Measurements from ENCODE around the gene EID1. TPM values are rescaled to one million over a fixed set of nuclear protein-coding genes. Genes with fewer than 3 reads are reported as not detected.
"Not testable (repeated sequence)": the region's sequence is repeated elsewhere in the genome, so short reads cannot be mapped to it uniquely, and the experiment has no call there.

EID1 gene
- total RNA-seq, 3 donors from 2014 or later, result 204 to 266 (median 227) TPM

DNA sequence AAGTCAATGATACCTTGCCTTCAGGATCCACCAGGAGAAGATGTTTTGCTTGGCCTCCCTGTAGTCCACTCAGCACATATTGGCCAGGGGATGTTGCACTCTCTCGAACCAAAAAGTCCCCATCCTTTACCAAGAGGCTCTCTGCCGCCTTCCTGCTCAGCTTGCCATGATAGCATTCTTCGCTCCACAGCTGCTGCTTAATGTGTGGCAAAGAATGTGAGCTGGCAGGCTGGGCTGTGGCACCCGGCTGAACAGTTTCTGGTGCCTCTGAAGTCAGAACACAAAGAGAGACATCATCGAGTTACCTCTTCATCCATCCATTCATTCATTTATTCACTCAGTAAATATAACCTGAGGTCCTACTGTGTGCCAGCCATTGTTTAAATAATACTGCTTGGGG lies 43.2 kb upstream of the EID1 start:
- Histone ChIP-seq H3K4me1 (no peaks in the 10 kb centered on the region), H3K27ac (no peak overlapping the region), H3K4me3 (no peak overlapping the region), H3K9me3 (peaks cover 12 to 19% of the 10 kb centered on the region in 2 donors), H3K36me3 (no peaks in the 10 kb centered on the region), H3K27me3 (no peaks in the 10 kb centered on the region)
- TF ChIP-seq, protein P1, sequence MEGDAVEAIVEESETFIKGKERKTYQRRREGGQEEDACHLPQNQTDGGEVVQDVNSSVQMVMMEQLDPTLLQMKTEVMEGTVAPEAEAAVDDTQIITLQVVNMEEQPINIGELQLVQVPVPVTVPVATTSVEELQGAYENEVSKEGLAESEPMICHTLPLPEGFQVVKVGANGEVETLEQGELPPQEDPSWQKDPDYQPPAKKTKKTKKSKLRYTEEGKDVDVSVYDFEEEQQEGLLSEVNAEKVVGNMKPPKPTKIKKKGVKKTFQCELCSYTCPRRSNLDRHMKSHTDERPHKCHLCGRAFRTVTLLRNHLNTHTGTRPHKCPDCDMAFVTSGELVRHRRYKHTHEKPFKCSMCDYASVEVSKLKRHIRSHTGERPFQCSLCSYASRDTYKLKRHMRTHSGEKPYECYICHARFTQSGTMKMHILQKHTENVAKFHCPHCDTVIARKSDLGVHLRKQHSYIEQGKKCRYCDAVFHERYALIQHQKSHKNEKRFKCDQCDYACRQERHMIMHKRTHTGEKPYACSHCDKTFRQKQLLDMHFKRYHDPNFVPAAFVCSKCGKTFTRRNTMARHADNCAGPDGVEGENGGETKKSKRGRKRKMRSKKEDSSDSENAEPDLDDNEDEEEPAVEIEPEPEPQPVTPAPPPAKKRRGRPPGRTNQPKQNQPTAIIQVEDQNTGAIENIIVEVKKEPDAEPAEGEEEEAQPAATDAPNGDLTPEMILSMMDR (IDR thresholded peaks at IDR 0.05), result no peak
- TF ChIP-seq POLR2AphosphoS5 (IDR thresholded peaks at IDR 0.05) (no peak), POLR2A (IDR thresholded peaks at IDR 0.05) (no peak)
- intact Hi-C loops (cut with DNase I; ENCODE audit: low total_unique reads), result no loop called here
- DNase-seq (ENCODE audit: low spot score in 2 of 2), result no peak

DNA sequence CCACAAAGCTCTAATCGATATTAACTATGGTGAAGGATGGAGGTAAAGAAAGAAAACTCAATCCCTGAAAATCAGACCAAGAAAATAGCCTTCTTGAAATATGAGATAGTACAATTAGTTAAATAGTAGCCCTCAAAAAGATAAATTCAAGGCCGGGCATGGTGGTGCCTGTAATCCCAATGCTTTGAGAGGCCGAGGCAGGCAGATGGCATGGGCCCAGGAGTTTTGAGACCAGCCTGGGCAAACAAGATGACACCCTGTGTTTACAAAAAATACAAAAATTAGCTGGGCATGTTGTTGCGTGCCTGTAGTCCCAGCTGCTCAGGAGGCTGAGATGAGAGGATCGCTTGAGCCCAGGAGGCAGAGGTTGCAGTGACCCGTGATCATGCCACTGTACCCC lies 35.4 kb upstream of the EID1 start:
- H3K9me3 ChIP-seq, result no peaks in the 10 kb centered on the region
- no peaks in the 10 kb centered on the region for H3K27me3 ChIP-seq
- no peaks in the 10 kb centered on the region for H3K4me1 ChIP-seq
- TF ChIP-seq POLR2AphosphoS5 (IDR thresholded peaks at IDR 0.05), result no peak
- TF ChIP-seq POLR2A (IDR thresholded peaks at IDR 0.05), result no peak
- TF ChIP-seq, protein P1 (IDR thresholded peaks at IDR 0.05), result no peak
- DNase-seq (ENCODE audit: low spot score in 2 of 2), result no peak
- H3K4me3 ChIP-seq, result no peak overlapping the region
- H3K36me3 ChIP-seq, result no peaks in the 10 kb centered on the region
- no peak overlapping the region for H3K27ac ChIP-seq
- intact Hi-C loops (cut with DNase I; ENCODE audit: low total_unique reads), result no loop called here

DNA sequence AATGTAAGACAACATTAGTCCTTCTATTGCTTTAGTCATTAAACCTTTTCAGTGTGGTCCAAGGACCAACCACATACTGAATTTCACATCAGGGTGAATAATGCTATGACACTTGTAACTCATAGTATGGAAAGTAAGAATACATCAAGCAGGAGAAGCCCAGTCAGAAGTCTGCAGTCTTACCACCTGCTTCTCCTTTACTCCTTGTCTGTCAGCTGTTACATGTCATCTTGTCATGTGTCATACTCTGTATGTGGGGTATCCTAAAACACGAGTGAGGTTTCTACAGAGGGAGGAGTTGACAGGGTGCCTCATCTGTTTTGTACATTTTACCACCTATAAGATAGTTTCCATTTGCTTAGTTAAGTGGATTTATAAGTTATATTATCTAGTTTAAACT lies 32.8 kb upstream of the EID1 start:
- no peaks in the 10 kb centered on the region for H3K27me3 ChIP-seq
- DNase-seq (ENCODE audit: low spot score in 2 of 2), result no peak
- H3K36me3 ChIP-seq, result no peaks in the 10 kb centered on the region
- intact Hi-C loops (cut with DNase I; ENCODE audit: low total_unique reads), result no loop called here
- TF ChIP-seq POLR2A (IDR thresholded peaks at IDR 0.05) (no peak), POLR2AphosphoS5 (IDR thresholded peaks at IDR 0.05) (no peak)
- TF ChIP-seq, protein P1 (IDR thresholded peaks at IDR 0.05), result no peak
- H3K4me3 ChIP-seq, result no peak overlapping the region
- H3K9me3 ChIP-seq, result no peaks in the 10 kb centered on the region
- no peak overlapping the region for H3K27ac ChIP-seq
- no peaks in the 10 kb centered on the region for H3K4me1 ChIP-seq

DNA sequence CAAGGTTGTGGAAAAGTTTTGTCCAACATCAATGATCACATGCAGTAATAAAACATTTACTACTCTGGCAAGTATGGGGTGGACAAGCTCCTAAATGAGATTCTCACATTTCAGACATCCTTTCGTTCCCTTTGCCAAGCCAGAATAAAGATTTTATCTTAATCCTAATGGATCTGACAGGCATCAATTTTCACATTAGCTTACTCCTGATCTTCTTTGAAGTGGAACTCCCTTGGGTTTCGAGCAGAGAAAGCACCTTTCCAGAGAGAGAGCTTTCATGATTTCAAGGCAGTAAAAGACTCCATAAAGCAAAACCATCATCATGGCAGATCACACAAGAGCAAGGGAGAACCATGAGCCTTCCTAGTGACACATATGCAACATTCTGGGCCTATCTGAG lies 27.3 kb upstream of the EID1 start:
- intact Hi-C loops (cut with DNase I; ENCODE audit: low total_unique reads), result no loop called here
- Histone ChIP-seq H3K27ac (no peak overlapping the region), H3K4me3 (no peak overlapping the region), H3K27me3 (no peaks in the 10 kb centered on the region), H3K4me1 (no peaks in the 10 kb centered on the region), H3K36me3 (no peaks in the 10 kb centered on the region), H3K9me3 (no peaks in the 10 kb centered on the region)
- no peak for DNase-seq (ENCODE audit: low spot score in 2 of 2)
- TF ChIP-seq, protein P1 (IDR thresholded peaks at IDR 0.05), result no peak
- TF ChIP-seq POLR2AphosphoS5 (IDR thresholded peaks at IDR 0.05) (no peak), POLR2A (IDR thresholded peaks at IDR 0.05) (no peak)

DNA sequence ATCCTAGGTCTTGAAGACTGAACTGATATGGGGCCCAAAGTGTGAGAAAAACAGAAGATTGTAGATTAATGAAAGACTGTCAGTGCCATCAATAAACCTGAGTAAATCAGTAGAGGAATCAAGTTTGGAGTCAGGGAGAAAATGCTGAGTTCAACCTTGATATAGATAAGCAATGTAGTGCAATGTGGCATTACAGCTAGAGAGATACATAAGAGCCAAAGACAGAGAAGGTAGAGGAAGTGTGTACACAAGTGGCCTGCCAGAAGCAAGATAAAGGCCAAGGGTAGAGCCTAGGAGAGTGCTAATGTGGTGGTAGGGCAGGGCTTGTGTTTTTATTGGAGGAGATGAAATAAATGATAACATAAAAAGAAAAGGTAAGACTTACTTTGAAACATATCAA lies 26.0 kb upstream of the EID1 start:
- H3K27me3 ChIP-seq, result no peaks in the 10 kb centered on the region
- intact Hi-C loops (cut with DNase I; ENCODE audit: low total_unique reads), result no loop called here
- DNase-seq (ENCODE audit: low spot score in 2 of 2), result no peak
- no peaks in the 10 kb centered on the region for H3K36me3 ChIP-seq
- TF ChIP-seq POLR2A (IDR thresholded peaks at IDR 0.05), result no peak
- TF ChIP-seq, protein P1 (IDR thresholded peaks at IDR 0.05), result no peak
- no peak for TF ChIP-seq POLR2AphosphoS5 (IDR thresholded peaks at IDR 0.05)
- H3K4me1 ChIP-seq, result no peaks in the 10 kb centered on the region
- no peaks in the 10 kb centered on the region for H3K9me3 ChIP-seq
- no peak overlapping the region for H3K27ac ChIP-seq
- H3K4me3 ChIP-seq, result no peak overlapping the region

DNA sequence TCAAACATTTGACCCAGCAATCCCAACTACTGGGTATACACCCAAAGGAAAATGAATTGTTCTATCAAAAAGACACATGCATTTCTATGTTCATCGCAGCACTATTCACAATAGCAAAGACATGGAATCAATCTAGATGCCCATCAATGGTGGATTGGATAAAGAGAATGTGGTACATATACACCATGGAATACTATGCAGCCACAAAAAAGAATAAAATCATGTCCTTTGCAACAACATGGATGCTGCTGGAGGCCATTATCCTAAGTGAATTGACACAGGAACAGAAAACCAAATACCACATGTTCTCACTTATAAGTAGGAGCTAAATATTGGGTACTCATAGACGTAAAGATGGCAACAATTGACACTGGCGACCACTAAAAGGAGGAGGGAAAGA lies 23.5 kb upstream of the EID1 start:
- H3K27me3 ChIP-seq; H3K36me3 ChIP-seq; H3K4me1 ChIP-seq; DNase-seq (ENCODE audit: low spot score in 2 of 2); intact Hi-C loops (cut with DNase I; ENCODE audit: low total_unique reads); H3K27ac ChIP-seq; H3K4me3 ChIP-seq; H3K9me3 ChIP-seq: not testable (repeated sequence)

Data from breast epithelium (tissue), 4 donors.